ENCODE measurements around the gene ELP1. TPM values are rescaled to one million over a fixed set of nuclear protein-coding genes. Genes with fewer than 3 reads are reported as not detected.
A peak's percentile ranks its signal among the peaks of the same experiment; 100 is the strongest.

ELP1 gene
- polyA plus RNA-seq, 1 experiment = 29.9 TPM

DNA sequence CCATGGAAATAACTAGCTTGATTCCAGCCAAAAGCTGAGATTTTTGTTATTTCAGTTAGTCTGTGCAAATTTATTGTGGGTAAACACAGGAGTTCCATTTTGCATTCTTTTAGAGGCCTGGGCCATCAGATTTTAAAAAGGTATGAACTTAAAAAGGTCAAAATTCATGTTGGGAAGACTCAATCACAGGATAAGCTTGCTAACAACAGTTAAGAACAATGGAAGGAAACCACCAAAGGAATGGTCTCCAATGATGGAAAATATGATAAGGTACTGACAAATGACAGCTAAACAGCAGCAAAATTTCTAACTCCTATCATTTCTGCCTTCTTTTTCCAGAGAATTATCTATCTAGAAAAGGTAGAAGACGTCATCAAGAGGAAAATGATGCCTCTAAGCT lies 16.2 kb upstream of the ELP1 start:
- Histone ChIP-seq H3K27me3 (ENCODE audit: control insufficient read depth, insufficient read depth, low read length) (no peaks in the 10 kb centered on the region), H3K27ac (ENCODE audit: low read depth, low read length) (no peak overlapping the region), H3K4me3 (ENCODE audit: low read depth, low read length) (no peak overlapping the region), H3K9me3 (ENCODE audit: control insufficient read depth, insufficient read depth, low read length) (no peaks in the 10 kb centered on the region)
- CTCF ChIA-PET = no interaction called here
- POLR2A ChIA-PET = no interaction called here
- DNase-seq (ENCODE audit: low read depth, low spot score) = no peak
- TF ChIP-seq, protein P1, sequence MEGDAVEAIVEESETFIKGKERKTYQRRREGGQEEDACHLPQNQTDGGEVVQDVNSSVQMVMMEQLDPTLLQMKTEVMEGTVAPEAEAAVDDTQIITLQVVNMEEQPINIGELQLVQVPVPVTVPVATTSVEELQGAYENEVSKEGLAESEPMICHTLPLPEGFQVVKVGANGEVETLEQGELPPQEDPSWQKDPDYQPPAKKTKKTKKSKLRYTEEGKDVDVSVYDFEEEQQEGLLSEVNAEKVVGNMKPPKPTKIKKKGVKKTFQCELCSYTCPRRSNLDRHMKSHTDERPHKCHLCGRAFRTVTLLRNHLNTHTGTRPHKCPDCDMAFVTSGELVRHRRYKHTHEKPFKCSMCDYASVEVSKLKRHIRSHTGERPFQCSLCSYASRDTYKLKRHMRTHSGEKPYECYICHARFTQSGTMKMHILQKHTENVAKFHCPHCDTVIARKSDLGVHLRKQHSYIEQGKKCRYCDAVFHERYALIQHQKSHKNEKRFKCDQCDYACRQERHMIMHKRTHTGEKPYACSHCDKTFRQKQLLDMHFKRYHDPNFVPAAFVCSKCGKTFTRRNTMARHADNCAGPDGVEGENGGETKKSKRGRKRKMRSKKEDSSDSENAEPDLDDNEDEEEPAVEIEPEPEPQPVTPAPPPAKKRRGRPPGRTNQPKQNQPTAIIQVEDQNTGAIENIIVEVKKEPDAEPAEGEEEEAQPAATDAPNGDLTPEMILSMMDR (IDR thresholded peaks at IDR 0.05; ENCODE audit: low read depth, low read length) = no peak

DNA sequence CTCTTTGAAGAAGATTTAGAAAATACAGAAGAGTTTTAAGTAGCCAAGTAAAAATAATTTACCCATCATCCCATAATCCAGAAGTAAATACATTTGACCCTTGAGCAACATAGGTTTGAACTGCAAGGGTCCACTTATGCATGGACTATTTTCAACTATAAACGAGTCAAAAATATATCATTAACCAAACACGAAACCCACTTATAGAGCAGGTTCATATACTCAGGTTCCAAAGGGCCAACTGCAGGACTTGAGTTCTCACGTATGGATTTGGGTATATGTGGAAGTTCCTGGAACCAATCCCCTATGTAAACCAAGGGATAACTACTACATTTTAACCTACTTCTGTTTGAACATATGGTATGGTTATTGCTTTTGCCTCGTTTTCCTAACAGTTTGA lies 6.1 kb upstream of the ELP1 start:
- Histone ChIP-seq H3K27me3 (ENCODE audit: control insufficient read depth, insufficient read depth, low read length) (no peaks in the 10 kb centered on the region), H3K27ac (ENCODE audit: low read depth, low read length) (no peak overlapping the region), H3K4me3 (ENCODE audit: low read depth, low read length) (no peak overlapping the region), H3K9me3 (ENCODE audit: control insufficient read depth, insufficient read depth, low read length) (no peaks in the 10 kb centered on the region)
- TF ChIP-seq, protein P1 (IDR thresholded peaks at IDR 0.05; ENCODE audit: low read depth, low read length) = no peak
- no peak for DNase-seq (ENCODE audit: low read depth, low spot score)
- ChIA-PET POLR2A (no interaction called here), CTCF (no interaction called here)

DNA sequence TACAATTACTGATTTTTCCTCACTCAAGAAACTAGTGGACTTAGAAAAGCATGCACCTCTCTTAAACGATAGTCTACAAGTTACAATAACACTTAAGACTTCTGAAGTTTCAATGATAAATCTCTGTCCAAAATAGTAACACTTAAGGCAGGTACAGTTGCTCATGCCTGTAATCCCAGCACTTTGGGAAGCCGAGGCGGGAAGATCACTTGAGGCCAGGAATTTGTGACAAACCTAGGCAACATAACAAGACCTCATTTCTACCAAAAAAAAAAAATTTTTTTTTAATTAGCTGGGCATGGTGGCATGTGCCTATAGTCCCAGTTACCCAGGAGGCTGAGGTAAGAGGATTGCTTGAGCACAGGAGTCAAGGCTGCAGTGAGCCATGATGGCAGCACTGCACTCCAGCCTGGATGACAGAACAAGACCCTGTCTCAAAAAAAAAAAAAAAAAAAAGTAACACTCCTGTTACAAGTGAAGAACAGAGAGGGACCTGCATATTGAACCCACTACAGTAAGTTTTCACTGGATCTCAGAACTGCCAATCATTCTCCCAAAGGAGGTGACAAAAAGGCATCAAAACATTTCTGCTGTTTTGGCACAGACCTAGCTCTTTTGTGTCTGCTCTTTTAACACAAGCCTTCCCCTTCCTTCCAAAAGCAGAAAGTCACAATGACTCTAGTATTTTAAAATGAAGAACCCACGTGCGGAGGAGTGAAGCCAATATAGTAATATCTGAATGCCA lies 3.8 kb upstream of the ELP1 start:
- H3K9me3 ChIP-seq (ENCODE audit: control insufficient read depth, insufficient read depth, low read length) = no peaks in the 10 kb centered on the region
- TF ChIP-seq, protein P1 (IDR thresholded peaks at IDR 0.05; ENCODE audit: low read depth, low read length) = no peak
- no peak overlapping the region for H3K4me3 ChIP-seq (ENCODE audit: low read depth, low read length)
- no peak overlapping the region for H3K27ac ChIP-seq (ENCODE audit: low read depth, low read length)
- ChIA-PET CTCF (interaction anchor here (1.3 kb wide), 1 partner anchor 17 kb away, joined by 3 read pairs; no protein-coding TSS in a partner anchor), POLR2A (no interaction called here)
- DNase-seq (ENCODE audit: low read depth, low spot score) = no peak
- H3K27me3 ChIP-seq (ENCODE audit: control insufficient read depth, insufficient read depth, low read length) = no peaks in the 10 kb centered on the region

DNA sequence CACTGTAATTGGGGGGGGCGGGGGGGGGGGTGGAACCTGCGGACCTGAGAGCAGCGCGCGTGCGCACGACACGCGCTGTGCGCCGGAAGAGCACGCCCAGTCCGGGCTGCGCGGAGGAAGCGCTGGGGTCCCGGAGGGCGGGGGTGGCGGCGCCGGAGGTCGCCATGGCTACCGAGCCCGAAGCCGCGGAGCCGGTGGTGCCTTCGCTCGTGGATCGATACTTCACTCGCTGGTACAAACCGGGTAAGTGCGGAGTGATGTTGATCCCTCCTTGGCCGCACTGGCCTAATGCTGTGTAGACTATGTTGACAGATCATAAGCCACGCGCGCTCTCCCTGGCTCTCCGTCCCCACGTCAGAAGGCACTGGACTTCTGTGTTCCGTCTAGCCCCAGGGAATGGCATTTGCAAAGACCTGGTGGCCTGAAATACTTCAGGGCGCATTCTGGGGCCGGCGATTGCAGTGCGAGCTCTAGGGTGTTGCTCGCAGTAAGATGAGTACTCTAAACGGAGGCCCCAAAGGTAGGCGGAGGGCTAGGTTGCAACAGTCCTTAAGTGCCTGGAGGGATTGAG lies 484 bp upstream of the ELP1 start, which contains the start of gene ABITRAM:
Gene ABITRAM, plus strand, starts transcription at position 78 of the 571 bp plus-strand sequence. Its CDS starts 87 bp downstream, at position 165.
- peak; percentile 60 for DNase-seq (ENCODE audit: low read depth, low spot score)
- Histone ChIP-seq H3K4me3 (ENCODE audit: low read depth, low read length) (peak within 1 kb of the TSS; percentile 95), H3K27me3 (ENCODE audit: control insufficient read depth, insufficient read depth, low read length) (no peaks in the 10 kb centered on the region), H3K27ac (ENCODE audit: low read depth, low read length) (peak within 1 kb of the TSS; percentile 85), H3K9me3 (ENCODE audit: control insufficient read depth, insufficient read depth, low read length) (no peaks in the 10 kb centered on the region)
- TF ChIP-seq, protein P1 (IDR thresholded peaks at IDR 0.05; ENCODE audit: low read depth, low read length) = no peak
- ChIA-PET POLR2A (no interaction called here), CTCF (interaction anchor here (1.2 kb wide), 1 partner anchor 20 kb away, joined by 5 read pairs; no protein-coding TSS in a partner anchor)

DNA sequence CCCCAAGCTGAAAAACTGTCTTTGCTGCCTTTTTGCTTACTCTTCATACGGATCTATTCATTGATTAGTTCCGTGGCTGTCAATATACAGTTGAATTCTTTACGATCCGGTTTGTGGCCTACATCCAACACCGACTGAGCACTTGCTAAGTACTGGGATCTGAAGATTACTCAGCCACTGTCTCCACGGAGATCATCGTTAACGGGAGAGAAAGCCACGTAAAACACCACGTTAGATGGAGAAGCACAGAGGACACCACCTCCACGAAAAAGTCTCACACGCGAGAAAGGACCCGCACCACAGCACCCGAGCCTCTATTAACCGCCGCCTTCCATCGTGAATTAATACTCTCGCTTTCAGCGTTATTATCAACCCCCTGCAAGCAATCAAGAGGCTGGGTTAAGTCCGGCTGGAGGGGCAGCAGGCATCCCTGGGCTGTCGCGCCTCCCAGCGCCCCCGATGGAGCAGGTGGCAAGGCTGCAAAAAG lies 650 bp downstream of the ELP1 start:
- Histone ChIP-seq H3K27ac (ENCODE audit: low read depth, low read length) (peak overlapping the region; percentile 85), H3K9me3 (ENCODE audit: control insufficient read depth, insufficient read depth, low read length) (no peaks in the 10 kb centered on the region), H3K4me3 (ENCODE audit: low read depth, low read length) (peak overlapping the region; percentile 95), H3K27me3 (ENCODE audit: control insufficient read depth, insufficient read depth, low read length) (no peaks in the 10 kb centered on the region)
- no peak for DNase-seq (ENCODE audit: low read depth, low spot score)
- TF ChIP-seq, protein P1 (IDR thresholded peaks at IDR 0.05; ENCODE audit: low read depth, low read length) = no peak
- ChIA-PET CTCF (interaction anchor here (0.9 kb wide), 1 partner anchor 101 kb away, joined by 4 read pairs; no protein-coding TSS in a partner anchor), POLR2A (no interaction called here)
